Measurements from ENCODE around the gene GLMN.

Gene GLMN

DNA sequence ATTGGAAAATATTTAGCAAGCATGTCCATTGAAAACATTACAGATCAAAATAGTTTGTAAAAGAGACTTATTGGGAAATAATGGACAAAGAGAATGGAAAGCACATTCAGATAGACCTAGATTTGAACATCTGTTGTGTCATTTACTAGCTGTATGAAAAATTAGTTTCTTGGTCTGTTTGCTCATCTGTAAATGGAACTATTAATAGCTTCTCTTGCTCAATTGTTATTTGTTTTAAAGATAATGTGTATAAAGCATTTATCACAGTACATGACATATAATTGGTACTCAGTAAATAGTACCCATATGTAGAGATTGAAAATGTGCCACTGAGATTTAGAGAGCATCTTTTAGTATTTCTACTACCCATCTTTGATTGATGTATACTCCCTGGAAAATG is 26.0 kb upstream of the GLMN start:
- Histone ChIP-seq H3K9ac (no peak overlapping the region), H3K9me3 (ENCODE audit: control insufficient read depth, low read length) (no peaks in the 10 kb centered on the region), H3K27me3 (ENCODE audit: control insufficient read depth, insufficient read depth, low read length) (no peaks in the 10 kb centered on the region), H3K79me2 (no peaks in the 10 kb centered on the region), H3K27ac (no peak overlapping the region), H3K4me2 (ENCODE audit: low read length) (no peak overlapping the region), H3K4me3 (ENCODE audit: low read depth, low read length) (no peak overlapping the region), H3K36me3 (ENCODE audit: control insufficient read depth, insufficient read depth, low read length) (no peaks in the 10 kb centered on the region), H2AFZ (no peak overlapping the region), H3K4me1 (no peaks in the 10 kb centered on the region)
- TF ChIP-seq, protein P1, sequence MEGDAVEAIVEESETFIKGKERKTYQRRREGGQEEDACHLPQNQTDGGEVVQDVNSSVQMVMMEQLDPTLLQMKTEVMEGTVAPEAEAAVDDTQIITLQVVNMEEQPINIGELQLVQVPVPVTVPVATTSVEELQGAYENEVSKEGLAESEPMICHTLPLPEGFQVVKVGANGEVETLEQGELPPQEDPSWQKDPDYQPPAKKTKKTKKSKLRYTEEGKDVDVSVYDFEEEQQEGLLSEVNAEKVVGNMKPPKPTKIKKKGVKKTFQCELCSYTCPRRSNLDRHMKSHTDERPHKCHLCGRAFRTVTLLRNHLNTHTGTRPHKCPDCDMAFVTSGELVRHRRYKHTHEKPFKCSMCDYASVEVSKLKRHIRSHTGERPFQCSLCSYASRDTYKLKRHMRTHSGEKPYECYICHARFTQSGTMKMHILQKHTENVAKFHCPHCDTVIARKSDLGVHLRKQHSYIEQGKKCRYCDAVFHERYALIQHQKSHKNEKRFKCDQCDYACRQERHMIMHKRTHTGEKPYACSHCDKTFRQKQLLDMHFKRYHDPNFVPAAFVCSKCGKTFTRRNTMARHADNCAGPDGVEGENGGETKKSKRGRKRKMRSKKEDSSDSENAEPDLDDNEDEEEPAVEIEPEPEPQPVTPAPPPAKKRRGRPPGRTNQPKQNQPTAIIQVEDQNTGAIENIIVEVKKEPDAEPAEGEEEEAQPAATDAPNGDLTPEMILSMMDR (IDR thresholded peaks at IDR 0.05): no peak

DNA sequence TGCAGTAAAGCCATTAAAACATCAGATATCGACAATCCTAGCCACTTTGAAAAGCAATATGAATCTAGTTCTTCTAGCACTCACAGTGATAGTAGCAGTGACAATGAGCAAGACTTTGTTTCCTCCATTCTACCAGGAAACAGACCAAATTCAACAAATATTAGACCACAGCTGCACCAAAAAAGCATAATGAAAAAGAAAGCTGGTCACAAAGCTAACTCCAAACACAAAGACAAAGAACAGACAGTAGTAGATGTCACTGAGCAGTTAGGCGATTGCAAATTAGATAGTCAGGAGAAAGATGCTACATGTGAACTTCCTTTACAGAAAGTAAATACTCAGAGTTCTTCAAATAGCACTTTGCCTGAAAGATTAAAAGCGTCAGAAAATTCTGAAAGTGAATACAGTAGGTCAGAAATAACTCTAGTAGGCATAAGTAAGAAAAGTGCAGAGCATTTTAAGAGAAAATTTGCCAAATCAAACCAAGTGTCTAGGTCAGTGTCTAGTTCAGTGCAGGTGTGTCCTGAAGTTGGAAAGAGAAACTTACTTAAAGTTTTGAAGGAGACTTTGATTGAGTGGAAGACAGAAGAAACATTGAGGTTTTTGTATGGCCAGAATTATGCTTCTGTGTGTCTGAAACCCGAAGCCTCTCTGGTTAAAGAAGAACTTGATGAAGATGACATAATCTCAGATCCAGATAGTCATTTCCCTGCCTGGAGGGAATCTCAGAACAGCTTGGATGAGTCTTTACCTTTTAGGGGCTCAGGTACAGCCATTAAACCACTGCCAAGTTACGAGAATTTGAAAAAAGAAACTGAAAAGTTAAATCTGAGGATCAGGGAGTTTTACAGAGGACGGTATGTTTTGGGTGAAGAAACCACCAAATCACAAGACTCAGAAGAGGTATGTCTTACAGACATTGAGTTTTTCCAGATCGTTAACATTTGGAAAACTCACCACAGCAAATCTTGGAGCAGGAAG is 25.0 kb upstream of the GLMN start:
- TF ChIP-seq, protein P1 (IDR thresholded peaks at IDR 0.05): no peak
- Histone ChIP-seq H3K9me3 (ENCODE audit: control insufficient read depth, low read length) (no peaks in the 10 kb centered on the region), H3K4me3 (ENCODE audit: low read depth, low read length) (no peak overlapping the region), H3K79me2 (no peaks in the 10 kb centered on the region), H3K9ac (no peak overlapping the region), H3K36me3 (ENCODE audit: control insufficient read depth, insufficient read depth, low read length) (no peaks in the 10 kb centered on the region), H3K27ac (no peak overlapping the region), H2AFZ (no peak overlapping the region), H3K4me2 (ENCODE audit: low read length) (no peak overlapping the region), H3K4me1 (no peaks in the 10 kb centered on the region), H3K27me3 (ENCODE audit: control insufficient read depth, insufficient read depth, low read length) (no peaks in the 10 kb centered on the region)

DNA sequence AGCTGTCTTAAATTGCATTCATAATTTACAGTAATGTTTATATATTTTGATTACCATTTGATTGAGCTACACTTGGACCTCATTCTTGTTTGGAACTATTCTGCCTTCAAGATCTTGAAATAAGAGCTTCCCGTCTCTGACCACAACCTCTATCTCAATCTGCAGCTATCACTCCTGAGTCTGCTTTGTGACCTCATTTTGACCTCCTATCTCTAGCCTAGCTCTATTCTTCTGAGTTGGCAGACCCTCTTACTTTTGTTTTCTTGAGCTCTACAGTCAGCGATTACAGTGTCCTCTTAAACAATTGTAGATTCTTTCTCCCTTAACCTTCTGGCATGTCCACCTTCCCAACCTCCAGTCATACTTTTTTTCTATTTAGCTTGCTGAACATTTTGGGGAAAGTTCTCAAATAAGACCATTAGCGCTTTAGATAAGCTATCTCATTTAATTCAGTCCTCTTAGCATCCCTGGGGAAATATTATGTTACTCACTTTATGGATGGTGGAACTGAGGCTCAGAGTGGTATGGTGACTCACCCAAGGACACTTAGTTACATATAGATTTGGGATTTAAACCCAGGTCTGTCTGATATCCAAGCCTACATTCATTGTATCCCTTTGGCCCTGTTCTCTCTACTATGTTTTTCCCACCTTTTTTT is 19.2 kb upstream of the GLMN start:
- Histone ChIP-seq H3K9me3 (ENCODE audit: control insufficient read depth, low read length) (no peaks in the 10 kb centered on the region), H3K4me1 (no peaks in the 10 kb centered on the region)

DNA sequence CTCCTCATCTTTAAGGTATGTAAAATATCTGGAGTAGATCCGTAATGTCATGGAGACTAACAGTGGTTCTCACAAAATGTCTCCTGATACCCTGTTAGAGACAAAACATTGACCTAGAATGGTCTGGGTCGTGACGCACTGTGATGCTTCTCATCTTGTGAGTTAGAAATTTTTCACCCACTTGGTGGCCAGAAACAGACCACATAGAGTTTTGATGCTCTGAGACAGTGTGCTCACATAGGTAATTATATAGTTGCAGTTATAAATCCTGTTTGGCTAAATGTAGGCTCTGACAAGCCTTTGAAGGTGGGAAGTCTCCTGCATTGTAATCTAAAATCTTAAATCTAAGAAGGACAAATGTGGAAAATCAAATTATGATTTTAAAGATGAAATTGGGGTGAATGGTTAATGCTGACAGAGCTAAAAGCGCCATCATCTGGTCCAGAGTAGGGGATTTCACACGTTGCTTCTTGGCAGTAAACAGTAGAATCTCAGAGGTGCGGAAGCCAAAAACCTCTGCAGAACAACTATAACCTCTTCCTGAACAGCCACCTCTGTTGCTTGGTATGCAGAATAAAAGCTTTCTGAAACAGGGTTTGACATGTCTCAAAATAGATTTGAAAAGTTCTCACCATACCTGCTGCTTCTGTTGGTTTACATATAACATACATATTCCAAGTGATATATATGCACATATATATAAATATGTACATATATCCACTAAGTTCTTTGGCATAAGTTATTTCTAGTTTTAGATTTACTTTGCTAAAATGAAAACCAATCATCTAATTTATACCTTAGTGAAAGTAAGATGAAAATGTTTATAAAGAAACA is 17.2 kb upstream of the GLMN start:
- Histone ChIP-seq H3K9me3 (ENCODE audit: control insufficient read depth, low read length) (no peaks in the 10 kb centered on the region), H2AFZ (no peak overlapping the region), H3K4me1 (no peaks in the 10 kb centered on the region), H3K79me2 (no peaks in the 10 kb centered on the region), H3K27ac (no peak overlapping the region), H3K36me3 (ENCODE audit: control insufficient read depth, insufficient read depth, low read length) (no peaks in the 10 kb centered on the region), H3K27me3 (ENCODE audit: control insufficient read depth, insufficient read depth, low read length) (no peaks in the 10 kb centered on the region), H3K9ac (no peak overlapping the region), H3K4me3 (ENCODE audit: low read depth, low read length) (no peak overlapping the region), H3K4me2 (ENCODE audit: low read length) (no peak overlapping the region)
- TF ChIP-seq, protein P1 (IDR thresholded peaks at IDR 0.05): no peak

More for the DNA sequence above, 19.2 kb upstream of the GLMN start:
- Histone ChIP-seq H3K27me3 (ENCODE audit: control insufficient read depth, insufficient read depth, low read length) (no peaks in the 10 kb centered on the region), H3K27ac (no peak overlapping the region), H3K4me2 (ENCODE audit: low read length) (no peak overlapping the region), H3K36me3 (ENCODE audit: control insufficient read depth, insufficient read depth, low read length) (no peaks in the 10 kb centered on the region), H3K79me2 (no peaks in the 10 kb centered on the region), H3K4me3 (ENCODE audit: low read depth, low read length) (no peak overlapping the region), H3K9ac (no peak overlapping the region), H2AFZ (no peak overlapping the region)
- TF ChIP-seq, protein P1 (IDR thresholded peaks at IDR 0.05): no peak
